SK-N-MC (cell line): ENCODE measurements around the gene HOXA4.

Experiments
- DNase-seq: peaks from one replicate; pipeline ENCODE4 v3.0.0-alpha.2; 2011; ENCODE audit warnings: low read depth, low spot score
- H3K27ac ChIP-seq: fragments of 200-600 bp; sonication (generic); 2 replicates; pipeline ENCODE4 v1.5.1; 2016; ENCODE audit warnings: mixed run types
- H3K36me3 ChIP-seq: fragments of 200-600 bp; sonication (generic); 2 replicates; pipeline ENCODE4 v1.6.1; 2017; ENCODE audit warnings: antibody characterized with exemption, low read length, mixed read lengths; ENCODE audit not compliant: insufficient read depth
- H3K4me3 ChIP-seq: fragments of 200-600 bp; sonication (generic); 2 replicates; pipeline ENCODE4 v1.5.1; 2016
- H3K9ac ChIP-seq: fragments of 200-600 bp; sonication (generic); 2 replicates; pipeline ENCODE4 v1.8.0; 2017; ENCODE audit warnings: mixed run types, mixed read lengths; ENCODE audit not compliant: insufficient read length
- H3K9me3 ChIP-seq: fragments of 200-600 bp; sonication (generic); 2 replicates; pipeline ENCODE4 v1.6.1; 2017; ENCODE audit warnings: low read depth, mild to moderate bottlenecking, antibody characterized with exemption, low read length, moderate library complexity, mixed read lengths
- EZH2 ChIP-seq: fragments of 200-600 bp; sonication (generic); IDR thresholded peaks from one replicate; pipeline ENCODE4 v1.6.1; 2017; ENCODE audit warnings: antibody characterized with exemption
- FOXP2 ChIP-seq: optimal IDR thresholded peaks from 2 replicates; pipeline ENCODE3; 2011; ENCODE audit warnings: mild to moderate bottlenecking, moderate library complexity; ENCODE audit not compliant: insufficient read depth; ENCODE audit errors: extremely low read length, control extremely low read depth
- POLR2AphosphoS5 ChIP-seq: IDR thresholded peaks from 2 replicates; pipeline ENCODE4 v1.6.1; 2012; ENCODE audit warnings: mild to moderate bottlenecking, low read depth, low read length, borderline replicate concordance

HOXA4 gene

DNA sequence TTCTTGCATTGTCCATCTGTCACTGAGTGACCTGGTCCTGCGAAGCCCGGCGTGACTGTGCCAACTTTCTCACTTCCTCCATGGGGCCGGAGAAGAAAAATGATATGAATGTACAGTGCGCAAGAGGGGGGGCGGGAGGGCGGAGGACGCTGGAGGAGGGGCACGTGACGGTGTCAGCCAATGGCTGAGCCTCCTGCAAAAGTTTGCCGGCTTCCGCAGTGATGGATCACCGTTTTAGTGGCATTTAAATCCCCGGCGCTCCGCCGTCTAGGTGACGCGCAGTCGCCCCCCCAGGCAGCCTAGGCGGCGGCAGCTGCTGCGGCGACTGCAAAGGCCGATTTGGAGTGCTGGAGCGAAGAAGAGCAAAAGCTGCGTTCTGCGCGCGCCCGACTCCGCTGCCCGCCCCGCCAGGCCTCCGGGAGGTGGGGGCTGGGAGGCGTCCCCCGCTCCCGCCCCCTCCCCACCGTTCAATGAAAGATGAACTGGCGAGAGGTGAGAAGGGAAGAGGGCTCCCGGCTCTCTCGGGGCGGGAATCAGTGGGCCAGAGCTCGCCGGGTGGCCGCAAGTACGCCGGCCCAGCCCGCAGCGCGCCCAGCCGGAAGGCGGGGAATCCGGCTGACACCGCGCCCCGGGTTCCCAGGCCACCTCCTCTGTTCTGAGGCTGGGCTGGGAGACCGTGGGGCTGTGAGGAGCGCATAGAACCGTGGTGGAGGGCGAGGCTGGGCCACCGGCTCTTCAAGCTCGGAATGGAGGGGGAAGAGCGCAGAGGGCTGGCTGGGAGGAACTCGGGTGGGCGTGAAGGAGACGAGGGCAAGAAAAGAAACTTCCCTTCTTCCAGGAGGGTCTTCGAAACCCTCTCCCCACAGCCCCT lies 34.4 kb downstream of the HOXA4 start, which contains the start of gene HOXA1:
Gene HOXA1 (minus strand): TSS at position 104 of the 871 bp plus-strand sequence. CDS start 88 bp downstream, at position 16.
- Histone ChIP-seq H3K4me3 (peak within 1 kb of the TSS; percentile 76), H3K9ac (no peak within 1 kb of the TSS), H3K27ac (no peak within 1 kb of the TSS), H3K9me3 (no peaks in the 10 kb centered on the region), H3K36me3 (no peaks in the 10 kb centered on the region)
- DNase-seq = no peak
- peak; percentile 78 for TF ChIP-seq EZH2
- TF ChIP-seq FOXP2 = no peak
- no peak for TF ChIP-seq POLR2AphosphoS5

DNA sequence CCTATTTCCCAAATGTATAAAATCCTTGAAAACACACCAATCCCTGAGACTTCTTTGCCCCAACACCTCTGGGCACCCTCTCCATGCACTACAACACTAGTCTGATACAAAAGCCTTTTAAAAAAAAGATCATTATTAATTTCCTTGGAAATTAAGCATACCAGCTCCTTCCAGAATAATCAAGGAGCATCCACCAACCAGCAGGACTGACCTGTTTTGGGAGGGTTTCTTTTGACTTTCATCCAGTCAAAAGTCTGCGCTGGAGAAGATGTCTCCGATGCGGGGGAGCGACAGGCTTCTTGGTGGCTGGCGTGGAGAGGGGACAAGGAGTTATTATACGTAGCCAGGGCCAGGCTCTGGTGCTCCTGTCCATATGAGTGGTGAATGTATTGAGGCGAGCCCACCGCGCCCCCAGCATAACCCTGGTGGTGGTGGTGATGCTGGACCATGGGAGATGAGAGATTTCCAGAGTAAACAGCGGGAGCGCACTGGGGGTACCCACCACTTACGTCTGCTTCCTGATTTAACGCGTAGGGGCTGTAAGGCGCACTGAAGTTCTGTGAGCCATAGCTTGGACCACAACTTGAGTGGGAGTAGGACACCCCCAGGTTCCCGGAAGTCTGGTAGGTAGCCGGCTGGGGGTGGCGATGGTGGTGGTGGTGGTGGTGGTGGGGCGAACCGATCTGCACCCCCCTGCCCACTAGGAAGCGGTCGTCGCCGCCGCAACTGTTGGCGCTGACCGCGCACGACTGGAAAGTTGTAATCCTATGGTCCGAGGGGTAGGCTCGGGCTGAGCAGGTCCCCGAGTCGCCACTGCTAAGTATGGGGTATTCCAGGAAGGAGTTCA lies 35.3 kb downstream of the HOXA4 start:
- DNase-seq = no peak
- no peak overlapping the region for H3K27ac ChIP-seq
- peak overlapping the region; percentile 32; the same call in 1 of the 2 replicates for H3K4me3 ChIP-seq
- no peaks in the 10 kb centered on the region for H3K9me3 ChIP-seq
- H3K9ac ChIP-seq = no peak overlapping the region
- H3K36me3 ChIP-seq = no peaks in the 10 kb centered on the region
- TF ChIP-seq POLR2AphosphoS5 (no peak), EZH2 (no peak), FOXP2 (no peak)

DNA sequence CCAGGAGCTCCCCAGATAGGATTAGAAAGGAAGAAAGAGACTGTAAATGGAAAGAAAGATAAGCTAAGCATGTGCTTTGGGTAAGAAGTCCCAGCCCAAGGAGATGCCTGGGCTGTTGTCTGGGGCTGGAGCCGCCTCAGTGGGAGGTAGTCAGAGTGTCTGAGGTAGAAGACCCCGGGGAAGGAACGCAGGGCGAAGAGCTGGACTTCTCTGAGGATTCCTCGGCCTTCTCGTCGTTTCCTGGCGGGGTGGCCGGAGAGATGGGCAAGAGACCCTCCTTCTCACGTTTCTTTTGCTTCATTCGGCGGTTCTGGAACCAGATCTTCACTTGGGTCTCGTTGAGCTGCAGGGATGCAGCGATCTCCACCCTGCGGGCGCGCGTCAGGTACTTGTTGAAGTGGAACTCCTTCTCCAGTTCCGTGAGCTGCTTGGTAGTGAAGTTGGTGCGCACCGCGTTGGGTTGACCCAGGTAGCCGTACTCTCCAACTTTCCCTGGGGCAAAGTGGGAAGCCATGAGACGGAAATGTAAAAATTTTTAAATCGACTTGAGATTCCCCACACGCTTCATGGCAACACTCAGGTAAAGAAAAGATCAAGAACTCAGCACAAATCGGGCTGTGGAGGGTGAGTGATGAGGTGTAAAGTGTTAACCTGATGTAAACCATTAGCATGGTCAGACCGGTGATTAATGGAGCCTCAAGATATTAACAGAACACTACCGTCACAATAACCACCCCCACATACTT lies 36.1 kb downstream of the HOXA4 start:
- no peak overlapping the region for H3K27ac ChIP-seq
- H3K9ac ChIP-seq = no peak overlapping the region
- no peak for TF ChIP-seq EZH2
- no peak for TF ChIP-seq POLR2AphosphoS5
- no peak for TF ChIP-seq FOXP2
- no peak for DNase-seq
- H3K36me3 ChIP-seq = no peaks in the 10 kb centered on the region
- no peak overlapping the region for H3K4me3 ChIP-seq
- no peaks in the 10 kb centered on the region for H3K9me3 ChIP-seq

DNA sequence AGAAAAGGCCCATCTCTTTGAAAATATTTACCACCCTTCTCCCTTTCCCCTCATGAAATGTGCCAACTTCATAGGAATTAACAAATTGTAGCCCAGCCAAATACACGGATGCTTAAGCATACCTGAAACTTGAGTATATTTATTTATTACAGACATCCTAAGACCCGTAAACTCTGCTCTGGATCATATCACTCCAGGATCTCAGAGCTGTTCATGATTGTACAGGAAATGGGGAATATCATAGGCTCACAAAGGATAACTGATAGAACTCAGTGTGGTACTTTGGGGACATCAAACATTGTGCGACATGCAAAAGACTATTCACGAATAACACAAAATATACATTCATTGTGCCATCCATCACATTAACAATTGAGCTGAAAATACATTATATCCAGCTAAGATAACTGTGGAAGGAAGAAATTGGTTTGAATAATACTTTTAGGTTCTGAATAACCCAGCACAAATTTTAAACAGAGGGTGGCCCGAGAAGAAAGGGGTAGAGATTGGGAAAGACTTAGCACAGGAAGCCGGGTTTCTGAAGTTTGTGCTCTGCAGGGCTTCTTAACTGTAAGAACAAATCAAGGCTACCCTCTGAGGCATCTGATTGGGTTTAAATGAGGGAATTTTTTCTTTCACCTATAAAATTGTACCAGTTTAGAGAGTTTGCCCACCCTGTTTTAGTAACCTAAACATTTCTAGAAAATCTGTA lies 37.2 kb downstream of the HOXA4 start:
- TF ChIP-seq EZH2 (no peak), POLR2AphosphoS5 (no peak), FOXP2 (no peak)
- DNase-seq = no peak
- no peaks in the 10 kb centered on the region for H3K36me3 ChIP-seq
- no peak overlapping the region for H3K9ac ChIP-seq
- no peak overlapping the region for H3K4me3 ChIP-seq
- no peaks in the 10 kb centered on the region for H3K9me3 ChIP-seq
- H3K27ac ChIP-seq = no peak overlapping the region

DNA sequence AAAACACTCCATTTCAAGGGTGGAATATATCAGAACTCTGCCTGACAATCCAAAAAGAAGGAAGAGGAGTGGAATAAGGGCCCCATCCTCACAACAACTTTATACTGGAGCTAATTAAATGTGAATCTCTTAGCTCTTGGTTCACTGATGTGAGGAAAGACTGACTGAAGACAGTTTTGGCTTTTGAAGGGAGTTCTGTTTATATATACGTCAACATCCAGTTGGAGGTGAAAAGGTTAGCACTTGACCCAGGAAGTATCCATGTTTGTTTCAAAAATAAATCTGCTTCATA lies 37.8 kb downstream of the HOXA4 start:
- Histone ChIP-seq H3K9me3 (no peaks in the 10 kb centered on the region), H3K4me3 (no peak overlapping the region), H3K36me3 (no peaks in the 10 kb centered on the region), H3K9ac (no peak overlapping the region), H3K27ac (no peak overlapping the region)
- DNase-seq = no peak
- no peak for TF ChIP-seq EZH2
- no peak for TF ChIP-seq POLR2AphosphoS5
- TF ChIP-seq FOXP2 = no peak

DNA sequence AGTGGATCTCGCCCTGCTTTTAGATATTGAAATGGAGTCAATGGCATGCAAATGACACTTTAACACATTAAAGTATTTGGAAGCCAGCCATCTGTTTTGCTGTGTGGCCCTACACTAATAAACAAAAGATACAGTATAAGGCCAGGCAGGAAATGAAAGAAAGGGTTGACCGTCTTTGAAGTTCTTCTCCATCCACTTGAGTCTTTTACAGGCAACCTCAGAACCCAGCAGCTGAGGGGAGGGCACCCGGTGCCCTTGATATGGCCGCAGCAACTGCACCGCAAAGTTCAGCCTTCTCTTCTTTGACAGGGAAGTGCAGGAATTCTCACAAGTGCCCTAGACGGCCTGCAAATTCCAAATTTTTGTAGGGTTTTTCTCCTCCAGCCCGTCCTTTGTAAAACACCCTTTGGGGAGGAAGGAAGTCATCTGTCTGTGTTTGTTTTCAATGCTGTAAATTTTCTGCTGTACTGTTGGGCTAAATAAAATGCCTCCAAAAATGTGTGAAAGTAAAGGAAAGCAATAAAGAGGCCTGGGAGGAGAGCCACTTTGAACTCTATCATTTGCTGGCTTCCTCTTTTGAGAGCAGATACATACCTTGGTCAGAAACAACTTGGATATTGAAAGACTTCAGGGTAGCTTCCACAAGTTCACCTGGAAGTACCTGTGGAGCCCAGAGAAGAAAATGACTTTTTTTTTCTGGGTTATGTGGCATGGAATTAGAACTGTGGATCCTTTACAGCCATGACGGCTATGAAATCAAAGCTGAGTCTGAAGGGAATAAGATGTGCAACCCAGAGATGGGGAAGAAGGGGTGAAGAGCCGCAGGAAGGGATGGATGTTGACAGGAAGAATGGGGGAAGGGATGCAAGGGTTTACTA lies 38.4 kb downstream of the HOXA4 start:
- no peak for DNase-seq
- H3K9me3 ChIP-seq = no peaks in the 10 kb centered on the region
- no peaks in the 10 kb centered on the region for H3K36me3 ChIP-seq
- H3K27ac ChIP-seq = no peak overlapping the region
- TF ChIP-seq POLR2AphosphoS5 (no peak), EZH2 (no peak), FOXP2 (no peak)
- H3K4me3 ChIP-seq = no peak overlapping the region
- no peak overlapping the region for H3K9ac ChIP-seq

DNA sequence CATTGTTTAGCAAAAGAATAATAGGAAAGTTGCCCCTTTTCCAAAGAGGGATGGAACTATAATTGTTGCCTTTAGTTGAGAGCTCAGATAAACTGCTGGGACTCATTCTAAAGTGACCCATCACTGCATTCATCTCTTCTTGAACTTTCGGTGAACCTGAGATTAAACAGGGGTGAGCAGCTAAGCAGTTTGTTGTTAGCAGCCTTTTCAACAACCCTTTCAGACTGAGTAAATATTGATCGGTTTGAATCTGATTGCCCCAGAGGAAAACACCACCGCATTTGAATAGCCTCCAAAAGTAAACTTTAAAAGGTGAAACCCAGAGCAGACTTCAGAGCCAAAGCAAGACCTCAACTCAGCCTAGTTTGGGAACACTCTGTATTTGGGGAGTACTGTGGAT lies 39.5 kb downstream of the HOXA4 start:
- no peak for DNase-seq
- Histone ChIP-seq H3K36me3 (no peaks in the 10 kb centered on the region), H3K27ac (no peak overlapping the region), H3K9me3 (no peaks in the 10 kb centered on the region), H3K9ac (no peak overlapping the region), H3K4me3 (no peak overlapping the region)
- TF ChIP-seq POLR2AphosphoS5 (no peak), EZH2 (no peak), FOXP2 (no peak)
